Rectal smooth muscle tissue (tissue), 1 donor: ENCODE data around the gene PRDM15.

Experiments
- H3K27ac ChIP-seq: one replicate; pipeline ENCODE4 v1.7.0; 2013; ENCODE audit warnings: low read depth, low read length, inconsistent platforms
- H3K27me3 ChIP-seq: one replicate; pipeline ENCODE4 v1.7.0; 2013; ENCODE audit warnings: low read length; ENCODE audit not compliant: control insufficient read depth, insufficient read depth
- H3K36me3 ChIP-seq: one replicate; pipeline ENCODE4 v1.7.0; 2013; ENCODE audit warnings: low read length; ENCODE audit not compliant: control insufficient read depth, insufficient read depth
- H3K4me1 ChIP-seq: one replicate; pipeline ENCODE4 v1.7.0; 2013; ENCODE audit warnings: low read length; ENCODE audit not compliant: control insufficient read depth, insufficient read depth
- H3K4me3 ChIP-seq: one replicate; pipeline ENCODE4 v1.7.0; 2013; ENCODE audit warnings: low read length
- H3K9ac ChIP-seq: one replicate; pipeline ENCODE4 v1.7.0; 2013; ENCODE audit warnings: low read length

Gene PRDM15

DNA sequence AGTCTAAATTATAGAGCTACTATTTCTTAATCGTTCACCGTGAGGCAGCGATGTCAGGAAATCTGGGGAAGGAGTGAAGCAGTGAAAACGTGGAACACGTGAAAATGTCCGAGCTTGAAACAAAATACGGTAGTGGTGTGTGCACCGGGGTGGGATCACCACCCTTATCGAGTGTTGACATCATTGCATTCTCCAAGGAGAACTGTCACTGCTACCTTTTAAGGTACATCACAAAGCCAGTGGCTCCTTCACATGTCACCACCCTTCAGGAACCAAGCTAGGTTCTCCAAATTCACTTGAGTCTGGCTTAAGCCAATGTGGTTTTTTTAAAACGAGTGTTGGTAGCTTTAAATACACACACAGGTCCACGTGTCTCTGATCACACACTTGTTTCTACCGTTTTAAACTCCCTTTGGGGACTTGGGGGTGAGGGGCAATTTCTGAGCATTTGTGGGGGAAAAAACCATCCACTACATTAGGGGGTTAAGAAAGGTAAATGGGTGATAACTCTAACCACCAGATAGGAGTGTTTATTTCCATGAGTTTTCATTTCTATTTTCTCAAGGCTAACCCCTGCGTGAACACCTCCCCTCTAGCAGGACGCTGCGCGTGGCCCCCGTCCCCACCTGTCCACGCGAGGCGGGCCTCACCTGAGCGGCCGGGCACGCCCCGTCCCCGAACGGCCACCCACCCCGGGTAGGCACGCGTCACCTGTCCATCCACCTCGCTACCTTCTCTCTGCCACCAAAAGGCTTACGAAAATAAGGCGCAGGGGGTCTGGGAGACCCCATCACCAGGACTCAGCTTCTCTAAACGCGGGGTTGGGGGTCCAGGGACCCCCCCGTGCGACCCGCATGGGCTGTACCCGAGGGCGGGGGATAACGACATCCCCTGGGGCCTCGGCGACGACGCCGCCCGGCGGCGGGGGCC is 978 bp downstream of the PRDM15 start:
- H3K27ac ChIP-seq, result no peak overlapping the region
- no peaks in the 10 kb centered on the region for H3K36me3 ChIP-seq

DNA sequence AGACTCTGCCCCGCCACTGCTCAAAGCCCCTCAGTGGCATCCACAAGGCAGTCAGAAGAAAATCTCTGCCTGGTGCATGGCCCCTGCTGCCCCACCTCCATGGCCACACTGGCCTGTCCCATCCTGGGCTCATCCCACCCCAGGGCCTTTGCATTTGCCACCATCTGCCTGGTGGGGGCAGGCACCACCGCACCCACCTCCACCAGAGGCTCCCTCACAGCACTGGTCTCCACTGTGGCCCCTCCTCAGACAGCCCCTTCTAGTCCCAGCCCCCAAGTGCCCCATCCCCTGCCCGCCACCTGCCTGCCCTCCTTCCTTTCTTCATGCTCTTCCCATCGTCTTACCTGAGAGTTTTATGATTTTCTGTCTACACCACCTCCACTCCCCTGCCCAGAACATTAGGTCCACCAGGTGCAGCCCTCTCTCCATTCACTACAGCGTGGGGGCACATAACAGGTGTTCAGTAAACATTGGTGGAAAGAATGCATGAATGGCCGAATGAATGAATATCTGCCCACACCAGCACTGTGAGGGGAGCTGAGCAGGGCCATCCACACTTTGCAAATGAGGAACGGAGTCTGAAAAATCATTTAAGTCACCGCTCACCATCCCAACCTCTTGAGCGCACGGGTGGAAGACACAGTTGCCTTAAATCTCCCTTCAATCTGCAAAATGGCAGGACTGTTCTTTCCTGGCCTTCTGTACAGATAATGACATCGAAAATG is 2.1 kb downstream of the PRDM15 start:
- Histone ChIP-seq H3K36me3 (no peaks in the 10 kb centered on the region), H3K9ac (no peak overlapping the region), H3K27ac (no peak overlapping the region), H3K27me3 (no peaks in the 10 kb centered on the region), H3K4me3 (no peak overlapping the region), H3K4me1 (no peaks in the 10 kb centered on the region)

More for the DNA sequence above, 978 bp downstream of the PRDM15 start:
- Histone ChIP-seq H3K9ac (peak overlapping the region; percentile 81), H3K4me3 (peak overlapping the region; percentile 91), H3K4me1 (no peaks in the 10 kb centered on the region), H3K27me3 (no peaks in the 10 kb centered on the region)

DNA sequence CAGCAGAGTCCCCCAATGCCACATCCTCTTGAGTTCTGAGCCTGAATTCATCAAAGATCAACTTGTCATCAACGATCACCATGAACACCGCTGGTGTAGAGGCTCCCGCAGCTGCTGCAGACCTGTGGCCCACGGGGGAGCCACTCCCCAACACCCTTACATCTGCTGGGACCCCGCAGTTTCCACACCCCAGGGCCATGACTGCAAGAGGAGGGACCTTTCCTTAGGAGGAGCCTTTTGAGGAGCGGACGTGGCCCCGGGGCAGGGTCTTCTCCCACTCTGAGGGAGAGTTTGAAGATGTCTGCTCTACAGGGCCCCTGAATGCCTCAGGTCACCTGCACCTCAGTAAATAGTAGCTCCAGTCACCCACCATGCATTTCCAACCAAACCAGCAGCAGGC is 2.7 kb downstream of the PRDM15 start:
- H3K9ac ChIP-seq, result no peak overlapping the region

DNA sequence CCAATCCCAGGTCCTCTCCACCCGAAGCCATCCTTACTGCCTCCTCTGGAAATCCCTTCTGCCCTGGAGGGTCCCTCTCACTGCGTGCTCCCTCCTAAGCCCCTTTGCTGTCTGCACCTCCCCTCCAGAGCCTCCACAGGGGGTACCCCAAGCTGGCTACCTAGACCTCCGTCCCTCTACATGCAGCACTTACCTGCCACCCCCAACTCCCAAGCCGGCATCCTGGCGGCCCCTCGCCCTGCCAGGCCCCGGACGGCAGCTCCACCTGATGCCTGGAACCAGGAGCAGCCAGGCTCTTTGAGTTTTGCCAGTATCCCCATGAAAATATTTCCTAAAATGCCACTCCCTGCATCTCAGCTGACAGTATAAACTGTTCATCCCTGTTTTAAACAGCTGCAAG is 4.1 kb downstream of the PRDM15 start:
- Histone ChIP-seq H3K36me3 (no peaks in the 10 kb centered on the region), H3K27ac (no peak overlapping the region), H3K4me3 (no peak overlapping the region), H3K27me3 (no peaks in the 10 kb centered on the region), H3K9ac (no peak overlapping the region), H3K4me1 (no peaks in the 10 kb centered on the region)

More for the DNA sequence above, 2.7 kb downstream of the PRDM15 start:
- H3K36me3 ChIP-seq, result no peaks in the 10 kb centered on the region
- H3K27ac ChIP-seq, result no peak overlapping the region
- no peaks in the 10 kb centered on the region for H3K4me1 ChIP-seq
- H3K27me3 ChIP-seq, result no peaks in the 10 kb centered on the region
- no peak overlapping the region for H3K4me3 ChIP-seq

DNA sequence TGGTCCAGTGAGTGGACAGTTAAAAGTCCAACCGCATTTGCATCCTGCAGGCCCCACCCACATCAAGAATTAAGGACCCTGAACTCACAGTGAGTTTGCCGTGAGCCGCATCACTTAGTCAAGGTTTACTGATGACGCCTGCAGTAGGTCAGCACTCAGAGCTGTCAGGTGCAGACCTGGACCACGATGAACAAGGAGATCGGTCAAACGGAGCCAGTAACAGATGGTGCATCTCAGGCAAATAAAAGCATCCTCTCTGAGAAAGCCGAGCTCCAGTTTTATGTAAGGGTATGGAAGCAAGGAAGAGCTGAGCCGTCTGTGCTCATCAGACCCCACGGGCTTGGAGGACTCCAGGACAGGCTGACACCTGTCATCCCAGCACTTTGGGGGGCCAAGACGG is 4.5 kb downstream of the PRDM15 start:
- Histone ChIP-seq H3K4me1 (no peaks in the 10 kb centered on the region), H3K27ac (no peak overlapping the region), H3K4me3 (no peak overlapping the region), H3K36me3 (no peaks in the 10 kb centered on the region), H3K9ac (no peak overlapping the region), H3K27me3 (no peaks in the 10 kb centered on the region)

DNA sequence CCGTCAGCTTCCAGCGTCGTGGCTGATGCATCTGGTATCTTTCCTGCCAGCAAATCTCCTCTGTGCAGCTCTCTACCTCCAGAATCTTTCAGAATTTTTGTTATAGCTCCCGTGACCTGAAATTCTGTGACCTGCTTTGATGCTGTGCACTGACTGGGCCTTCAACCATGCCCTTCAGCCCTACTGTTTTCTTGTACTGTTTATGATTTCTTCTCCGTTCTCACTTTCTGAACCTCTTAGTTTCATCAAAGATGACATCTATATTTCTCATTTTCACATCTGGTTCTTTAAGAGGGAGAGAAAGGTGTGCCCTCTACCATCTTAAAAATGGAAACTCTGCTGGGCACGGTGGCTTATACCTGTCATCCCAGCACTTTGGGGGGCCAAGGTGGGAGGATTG is 5.7 kb downstream of the PRDM15 start:
- Histone ChIP-seq H3K36me3 (no peaks in the 10 kb centered on the region), H3K4me3 (no peak overlapping the region), H3K4me1 (no peaks in the 10 kb centered on the region), H3K27ac (no peak overlapping the region), H3K9ac (no peak overlapping the region), H3K27me3 (no peaks in the 10 kb centered on the region)

DNA sequence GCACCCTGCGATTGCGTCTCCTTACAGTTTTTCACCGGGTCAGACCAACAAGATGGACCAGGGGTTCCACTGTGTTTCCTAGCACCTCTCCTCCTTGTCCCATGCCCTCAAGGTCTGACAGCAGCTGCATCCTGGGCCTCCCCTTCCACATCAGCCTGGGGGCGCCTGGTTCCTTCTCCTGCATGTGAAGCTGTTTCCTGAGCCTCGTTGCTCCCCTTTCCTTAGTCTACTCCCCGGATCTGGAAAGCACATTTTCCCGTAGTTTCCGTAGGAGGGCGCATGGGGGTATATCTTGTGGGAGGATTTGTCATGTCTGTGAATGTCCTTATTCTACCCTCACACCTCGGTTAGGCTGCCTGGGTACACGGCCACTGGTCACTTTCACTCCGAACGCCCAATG is 6.1 kb downstream of the PRDM15 start:
- no peaks in the 10 kb centered on the region for H3K36me3 ChIP-seq
- no peaks in the 10 kb centered on the region for H3K27me3 ChIP-seq
- no peak overlapping the region for H3K9ac ChIP-seq
- H3K4me3 ChIP-seq, result no peak overlapping the region
- H3K4me1 ChIP-seq, result no peaks in the 10 kb centered on the region
- H3K27ac ChIP-seq, result no peak overlapping the region

DNA sequence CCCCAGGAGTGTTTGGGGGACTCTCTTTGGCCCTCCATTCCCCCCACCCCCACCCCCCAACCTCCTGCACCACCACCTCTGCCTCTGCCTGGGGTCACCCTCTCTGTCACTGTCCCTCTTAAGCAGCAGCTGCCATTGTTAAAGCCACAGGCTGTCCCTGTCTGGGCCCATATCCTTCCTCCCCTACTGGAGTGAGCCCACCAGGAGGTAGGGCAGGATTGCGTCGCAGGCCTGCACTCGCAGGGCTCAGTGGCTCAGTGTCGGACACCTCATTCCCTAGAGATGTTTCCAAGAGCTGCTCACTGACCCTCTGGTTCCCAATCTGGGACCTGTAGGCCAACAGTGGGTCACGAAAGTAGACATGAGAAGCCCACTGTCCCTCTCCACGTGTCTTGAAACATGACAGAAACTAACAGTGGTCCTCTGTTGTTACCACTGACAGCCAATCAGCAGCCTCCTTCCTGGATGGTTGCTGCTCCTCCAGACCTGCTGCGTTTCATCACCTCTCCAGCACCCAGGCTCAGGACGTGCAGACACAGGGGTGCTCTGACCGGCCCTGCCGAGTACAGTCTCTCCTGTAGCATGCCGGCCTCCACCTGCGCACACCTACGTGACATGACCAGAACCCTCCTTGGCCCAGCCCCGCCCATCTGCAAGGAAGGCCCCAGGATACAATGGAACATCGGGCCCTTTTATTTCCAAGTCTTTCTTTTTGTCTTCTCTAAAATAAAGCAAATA is 7.7 kb downstream of the PRDM15 start:
- Histone ChIP-seq H3K4me1 (no peaks in the 10 kb centered on the region), H3K27ac (no peak overlapping the region), H3K36me3 (no peaks in the 10 kb centered on the region), H3K9ac (no peak overlapping the region), H3K4me3 (no peak overlapping the region), H3K27me3 (no peaks in the 10 kb centered on the region)

DNA sequence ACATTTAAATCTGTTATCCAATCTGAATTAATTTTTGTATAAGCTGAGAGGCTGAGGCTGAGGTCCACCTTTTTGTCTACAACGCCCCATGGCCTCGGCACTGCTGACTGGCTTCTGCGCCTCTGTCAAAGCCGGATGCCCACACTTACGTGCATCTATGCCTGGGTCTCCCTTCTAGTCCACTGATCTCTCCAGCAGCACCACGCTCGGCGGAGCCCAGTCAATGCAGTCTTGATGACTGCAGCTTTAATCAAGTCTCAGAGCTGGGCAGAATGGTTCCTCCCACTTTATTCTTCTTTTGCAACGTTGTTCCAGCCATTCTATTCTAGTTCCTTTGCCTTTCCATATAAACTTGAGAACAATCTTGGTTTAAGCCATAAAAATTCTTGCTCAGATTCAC is 9.4 kb downstream of the PRDM15 start:
- Histone ChIP-seq H3K36me3 (no peaks in the 10 kb centered on the region), H3K4me1 (no peaks in the 10 kb centered on the region), H3K27ac (no peak overlapping the region), H3K27me3 (no peaks in the 10 kb centered on the region), H3K9ac (no peak overlapping the region), H3K4me3 (no peak overlapping the region)

DNA sequence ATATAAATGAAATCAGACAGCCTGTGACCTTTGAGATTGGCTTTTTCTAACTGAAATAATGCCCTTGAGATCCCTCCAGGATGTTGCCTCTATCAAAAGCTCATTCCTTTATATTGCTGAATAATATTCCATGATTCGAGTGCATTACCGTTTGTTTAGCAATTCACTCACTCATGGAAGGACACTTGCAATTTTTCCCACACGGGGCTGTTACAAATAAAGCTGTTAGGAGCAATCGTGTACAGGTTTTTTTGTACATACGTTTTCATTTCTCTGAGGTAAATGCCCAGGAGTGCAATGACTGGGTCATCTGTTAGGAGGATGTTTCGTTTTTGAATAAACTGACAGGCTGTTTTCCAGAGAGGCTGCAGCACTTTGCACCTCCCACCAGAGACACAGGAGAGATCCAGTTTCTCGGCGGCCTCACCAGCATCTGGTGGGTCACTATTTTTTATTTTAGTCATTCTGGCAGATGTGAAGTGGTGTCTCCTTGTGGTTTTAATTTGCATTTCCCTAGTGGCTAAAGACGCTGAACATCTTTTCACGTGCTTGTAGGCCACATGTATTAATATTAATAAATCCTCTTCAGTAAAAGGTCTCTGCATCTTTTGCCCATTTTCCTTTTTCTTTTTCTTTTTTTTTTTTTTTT is 11.0 kb downstream of the PRDM15 start:
- Histone ChIP-seq H3K4me3 (no peak overlapping the region), H3K36me3 (no peaks in the 10 kb centered on the region), H3K4me1 (no peaks in the 10 kb centered on the region), H3K27ac (no peak overlapping the region), H3K27me3 (no peaks in the 10 kb centered on the region), H3K9ac (no peak overlapping the region)

DNA sequence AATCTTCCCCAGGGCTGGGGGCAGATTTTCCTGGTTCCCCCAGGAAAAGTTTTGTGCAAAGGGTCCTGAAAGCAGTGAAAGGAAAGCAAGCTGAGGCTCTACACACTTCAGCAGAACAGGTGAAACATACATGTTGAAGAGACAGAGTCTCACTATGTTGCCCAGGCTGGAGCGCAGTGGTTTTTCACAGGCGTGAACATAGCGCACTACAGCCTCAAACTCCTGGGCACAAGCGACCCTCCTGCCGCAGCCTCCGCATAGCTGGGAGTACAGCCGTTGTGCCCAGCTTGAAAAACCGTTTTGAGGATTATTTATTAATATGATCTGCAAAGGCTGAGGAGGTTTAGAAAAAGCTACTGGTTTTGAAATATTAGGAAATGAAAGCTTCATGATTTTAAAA is 11.8 kb downstream of the PRDM15 start:
- Histone ChIP-seq H3K27ac (no peak overlapping the region), H3K36me3 (no peaks in the 10 kb centered on the region), H3K9ac (no peak overlapping the region), H3K27me3 (no peaks in the 10 kb centered on the region), H3K4me3 (no peak overlapping the region), H3K4me1 (no peaks in the 10 kb centered on the region)

DNA sequence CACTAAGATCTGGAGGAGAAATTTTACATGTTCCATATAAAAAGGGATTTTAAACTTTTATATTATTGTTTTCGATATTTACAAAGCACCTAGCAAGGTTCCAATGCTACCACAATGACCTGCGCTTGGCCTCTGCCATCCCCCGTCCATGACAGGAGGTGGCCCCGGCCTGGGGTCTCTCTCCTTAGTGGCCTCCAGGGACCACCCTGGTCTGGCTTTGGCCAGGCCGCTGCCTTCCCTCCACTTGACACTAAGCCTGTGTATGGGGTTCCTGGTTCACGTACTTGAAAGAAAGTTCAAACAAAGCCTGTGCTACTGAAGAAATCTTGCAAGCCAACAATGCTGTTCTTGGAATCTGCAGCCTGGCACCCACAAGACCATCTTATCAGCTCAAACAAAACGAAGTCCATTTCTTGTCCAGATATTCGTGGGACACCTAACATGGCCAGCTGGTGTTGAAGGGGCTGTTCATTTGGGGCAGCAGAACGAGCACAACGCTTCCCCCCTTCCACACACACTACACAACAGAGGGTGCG is 12.8 kb downstream of the PRDM15 start:
- H3K9ac ChIP-seq, result no peak overlapping the region
- H3K27ac ChIP-seq, result no peak overlapping the region
- no peaks in the 10 kb centered on the region for H3K4me1 ChIP-seq
- H3K36me3 ChIP-seq, result no peaks in the 10 kb centered on the region
- H3K27me3 ChIP-seq, result no peaks in the 10 kb centered on the region
- H3K4me3 ChIP-seq, result no peak overlapping the region
